Gastrocnemius medialis (tissue), 4 donors: ENCODE results near the gene NOS1AP. TPM values are rescaled to one million over a fixed set of nuclear protein-coding genes. Genes with fewer than 3 reads are reported as not detected.

Experiments used
- ATAC-seq, 2 donors: fragments of 150-250 bp; one replicate each; pipeline ENCODE4 v1.9.1; 2016
- DNase-seq, 2 donors: peaks; one replicate each; pipeline ENCODE4 v3.0.0-alpha.2; 2019
- H3K27ac ChIP-seq, 4 donors: fragments of 200-600 bp; sonication (generic); 1 replicate in 1 of 4; 2 replicates in 3 of 4; pipeline ENCODE4 v1.5.1; 2016 to 2018; ENCODE audit warnings: mild to moderate bottlenecking in 2 of 4, moderate library complexity in 1 of 4
- H3K27me3 ChIP-seq, 3 donors: fragments of 200-600 bp; sonication (generic) in 2 of 3; 1 replicate in 1 of 3; 2 replicates in 2 of 3; pipeline versions ENCODE4 v1.5.1 to v1.6.0; 2016 to 2019; ENCODE audit warnings: mild to moderate bottlenecking in 1 of 3, moderate library complexity in 1 of 3
- H3K36me3 ChIP-seq, 2 donors: fragments of 200-600 bp; sonication (generic) in 1 of 2; one replicate each; pipeline ENCODE4 v1.5.1; 2017 to 2018
- H3K4me1 ChIP-seq, 2 donors: fragments of 200-600 bp; sonication (generic) in 1 of 2; one replicate each; pipeline ENCODE4 v1.5.1; 2016 to 2017; ENCODE audit warnings: mild to moderate bottlenecking in 2 of 2
- H3K4me3 ChIP-seq, 4 donors: fragments of 200-600 bp; sonication (generic) in 3 of 4; 1 replicate in 1 of 4; 2 replicates in 3 of 4; pipeline ENCODE4 v1.5.1; 2016 to 2019; ENCODE audit warnings: mild to moderate bottlenecking in 2 of 4
- H3K9me3 ChIP-seq, 3 donors: fragments of 200-600 bp; sonication (generic) in 2 of 3; 1 replicate in 1 of 3; 2 replicates in 2 of 3; pipeline ENCODE4 v1.5.1; 2016 to 2019
- CTCF ChIP-seq, 5 experiments: fragments of 450-650 bp in 3 of 5; fragments of 200-600 bp in 2 of 5; sonication (generic) in 2 of 5; IDR thresholded peaks in 4 of 5; conservative IDR thresholded peaks in 1 of 5; 1 replicate in 4 of 5; 2 replicates in 1 of 5; pipeline ENCODE4 v1.5.1; 2016 to 2019; ENCODE audit warnings: antibody characterized with exemption in 5 of 5, mild to moderate bottlenecking in 3 of 5, moderate library complexity in 3 of 5
- POLR2A ChIP-seq, 2 donors: fragments of 450-650 bp; IDR thresholded peaks; one replicate each; pipeline ENCODE4 v1.6.1; 2017; ENCODE audit warnings: antibody characterized with exemption in 2 of 2, mild to moderate bottlenecking in 2 of 2, moderate library complexity in 2 of 2
- in situ Hi-C, 4 donors: fragments of 200-750 bp; cut with MboI; loops; one replicate each; pipeline versions ENCODE4 v1.15.0 to v1.8.0; 2017; ENCODE audit warnings: low sequenced_read_pairs in 4 of 4
- intact Hi-C: fragments of 100-400 bp; cut with DNase I; formaldehyde crosslinking; loops from one replicate; pipeline ENCODE4 v1.15.1; 2023; ENCODE audit warnings: low total_unique reads
- total RNA-seq, 4 donors: library from RNA; depleted of rRNA; stranded (reverse); fragments of >200 nt; gene quantifications; one replicate each; pipeline versions ENCODE4 v1.1.0 to v1.2.3, GENCODE V29; 2016

The NOS1AP gene
- total RNA-seq, 4 donors from 2014 or later = 0.20 to 0.40 (median 0.25) TPM

- DNase-seq (no peak), ATAC-seq (no peak)
- intact Hi-C loops (no loop called here), in situ Hi-C loops (no loop called here)
- Histone ChIP-seq H3K9me3 (no peaks in the 10 kb centered on the region), H3K4me3 (no peak overlapping the region), H3K36me3 (no peaks in the 10 kb centered on the region), H3K27me3 (no peaks in the 10 kb centered on the region), H3K27ac (no peak overlapping the region), H3K4me1 (no peaks in the 10 kb centered on the region)
- TF ChIP-seq CTCF (IDR thresholded peaks at IDR 0.05 in 4 of 5, conservative IDR thresholded peaks at IDR 0.05 in 1 of 5) (no peak), POLR2A (IDR thresholded peaks at IDR 0.05) (no peak)
Measured at GRCh38 chr1:162157469-162157868, 88.0 kb downstream of the NOS1AP start.

GRCh38 chr1:162158624-162159271 lies 89.3 kb downstream of the NOS1AP start:
- H3K27me3 ChIP-seq = no peaks in the 10 kb centered on the region
- no peak overlapping the region for H3K27ac ChIP-seq
- intact Hi-C loops (no loop called here), in situ Hi-C loops (no loop called here)
- no peak for ATAC-seq
- no peak for TF ChIP-seq CTCF (IDR thresholded peaks at IDR 0.05 in 4 of 5, conservative IDR thresholded peaks at IDR 0.05 in 1 of 5)
- TF ChIP-seq POLR2A (IDR thresholded peaks at IDR 0.05) = no peak
- no peaks in the 10 kb centered on the region for H3K4me1 ChIP-seq
- H3K4me3 ChIP-seq = no peak overlapping the region
- no peaks in the 10 kb centered on the region for H3K36me3 ChIP-seq
- H3K9me3 ChIP-seq = no peaks in the 10 kb centered on the region
- DNase-seq = no peak

- Histone ChIP-seq H3K36me3 (no peaks in the 10 kb centered on the region), H3K4me3 (no peak overlapping the region), H3K9me3 (no peaks in the 10 kb centered on the region), H3K27ac (no peak overlapping the region), H3K4me1 (no peaks in the 10 kb centered on the region), H3K27me3 (no peaks in the 10 kb centered on the region)
- in situ Hi-C loops = no loop called here
- no peak for TF ChIP-seq POLR2A (IDR thresholded peaks at IDR 0.05)
- TF ChIP-seq CTCF (IDR thresholded peaks at IDR 0.05 in 4 of 5, conservative IDR thresholded peaks at IDR 0.05 in 1 of 5) = no peak
- ATAC-seq = no peak
- DNase-seq = no peak
- intact Hi-C loops = no loop called here
Measured at GRCh38 chr1:162159515-162159914, 90.0 kb downstream of the NOS1AP start.

GRCh38 chr1:162161916-162162550 lies 92.5 kb downstream of the NOS1AP start:
- in situ Hi-C loops = no loop called here
- intact Hi-C loops = no loop called here
- H3K4me3 ChIP-seq = no peak overlapping the region

More at GRCh38 chr1:162161916-162162550, 92.5 kb downstream of the NOS1AP start:
- Histone ChIP-seq H3K9me3 (no peaks in the 10 kb centered on the region), H3K36me3 (no peaks in the 10 kb centered on the region), H3K27ac (no peak overlapping the region), H3K27me3 (no peaks in the 10 kb centered on the region), H3K4me1 (no peaks in the 10 kb centered on the region)
- no peak for TF ChIP-seq POLR2A (IDR thresholded peaks at IDR 0.05)
- TF ChIP-seq CTCF (IDR thresholded peaks at IDR 0.05 in 4 of 5, conservative IDR thresholded peaks at IDR 0.05 in 1 of 5) = no peak
- no peak for DNase-seq
- no peak for ATAC-seq
